D721Med (cell line): Measurements from ENCODE around the gene ZNF784.

ENCODE experiments used
- DNase-seq: peaks from one replicate; pipeline ENCODE4 v3.0.0; 2011; ENCODE audit warnings: low spot score; ENCODE audit not compliant: insufficient read length
- FAIRE-seq: peaks from 2 replicates; lab custom pipeline; 2011; peaks lifted over from hg19 to GRCh38; lab: Jason Lieb, UNC
- TF ChIP-seq, protein P1 (sequence below): IDR thresholded peaks from 2 replicates; pipeline ENCODE4 v1.5.1; 2012; ENCODE audit warnings: mild to moderate bottlenecking, control low read depth; ENCODE audit not compliant: insufficient read depth; ENCODE audit errors: missing control alignments

ZNF784 gene

DNA sequence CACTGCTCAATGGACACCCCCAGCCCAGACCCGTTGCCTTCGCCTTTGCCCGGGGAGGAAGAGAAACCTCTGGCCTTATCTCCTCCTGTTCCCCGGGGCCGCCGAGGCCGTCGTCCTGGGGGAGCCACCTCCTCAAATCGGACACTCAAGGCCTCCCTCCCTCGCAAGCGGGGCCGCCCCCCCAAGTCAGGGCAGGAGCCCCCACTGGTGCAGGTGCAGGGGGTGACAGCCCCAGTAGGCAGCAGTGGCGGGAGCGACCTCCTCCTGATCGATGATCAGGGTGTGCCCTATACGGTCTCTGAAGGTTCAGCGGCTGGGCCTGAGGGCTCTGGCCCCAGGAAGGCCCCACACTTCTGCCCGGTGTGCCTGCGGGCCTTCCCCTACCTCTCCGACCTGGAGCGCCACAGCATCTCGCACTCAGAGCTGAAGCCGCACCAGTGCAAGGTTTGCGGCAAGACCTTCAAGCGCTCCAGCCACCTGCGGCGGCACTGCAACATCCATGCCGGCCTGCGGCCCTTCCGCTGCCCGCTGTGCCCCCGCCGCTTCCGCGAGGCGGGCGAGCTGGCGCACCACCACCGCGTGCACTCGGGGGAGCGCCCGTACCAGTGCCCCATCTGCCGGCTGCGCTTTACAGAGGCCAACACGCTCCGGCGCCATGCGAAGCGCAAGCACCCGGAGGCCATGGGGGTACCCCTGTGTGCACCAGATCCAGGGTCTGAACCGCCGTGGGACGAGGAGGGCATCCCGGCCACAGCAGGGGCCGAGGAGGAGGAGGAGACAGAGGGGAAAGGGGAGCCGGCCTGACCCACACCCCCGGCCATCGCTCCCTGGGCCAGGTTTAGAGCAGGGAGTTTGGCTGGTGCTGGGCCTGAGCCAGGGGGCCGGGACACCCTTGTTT lies 22.0 kb downstream of the ZNF784 start:
- DNase-seq (no peak), FAIRE-seq (no peak)
- TF ChIP-seq, protein P1, sequence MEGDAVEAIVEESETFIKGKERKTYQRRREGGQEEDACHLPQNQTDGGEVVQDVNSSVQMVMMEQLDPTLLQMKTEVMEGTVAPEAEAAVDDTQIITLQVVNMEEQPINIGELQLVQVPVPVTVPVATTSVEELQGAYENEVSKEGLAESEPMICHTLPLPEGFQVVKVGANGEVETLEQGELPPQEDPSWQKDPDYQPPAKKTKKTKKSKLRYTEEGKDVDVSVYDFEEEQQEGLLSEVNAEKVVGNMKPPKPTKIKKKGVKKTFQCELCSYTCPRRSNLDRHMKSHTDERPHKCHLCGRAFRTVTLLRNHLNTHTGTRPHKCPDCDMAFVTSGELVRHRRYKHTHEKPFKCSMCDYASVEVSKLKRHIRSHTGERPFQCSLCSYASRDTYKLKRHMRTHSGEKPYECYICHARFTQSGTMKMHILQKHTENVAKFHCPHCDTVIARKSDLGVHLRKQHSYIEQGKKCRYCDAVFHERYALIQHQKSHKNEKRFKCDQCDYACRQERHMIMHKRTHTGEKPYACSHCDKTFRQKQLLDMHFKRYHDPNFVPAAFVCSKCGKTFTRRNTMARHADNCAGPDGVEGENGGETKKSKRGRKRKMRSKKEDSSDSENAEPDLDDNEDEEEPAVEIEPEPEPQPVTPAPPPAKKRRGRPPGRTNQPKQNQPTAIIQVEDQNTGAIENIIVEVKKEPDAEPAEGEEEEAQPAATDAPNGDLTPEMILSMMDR = no peak

DNA sequence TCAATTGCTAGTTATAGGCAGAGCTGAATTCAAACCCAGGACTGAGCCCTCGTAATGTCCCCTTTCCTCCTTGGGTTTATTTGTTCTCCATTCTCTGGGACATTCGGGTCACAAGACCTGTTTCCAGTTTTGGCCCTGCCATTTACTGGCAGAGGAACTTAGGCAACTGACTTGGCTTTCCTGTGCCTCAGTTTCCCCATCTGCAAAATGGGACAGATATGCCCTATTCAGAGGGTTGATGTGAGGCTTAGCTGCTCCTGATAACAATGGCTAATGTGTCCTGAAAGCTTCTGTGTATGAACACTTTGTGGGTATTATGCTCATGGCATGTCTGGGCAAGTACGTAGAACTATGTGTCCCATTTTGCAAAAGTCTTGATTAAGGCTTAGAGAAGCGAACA lies 23.3 kb downstream of the ZNF784 start:
- FAIRE-seq = no peak
- TF ChIP-seq, protein P1 = no peak
- no peak for DNase-seq

DNA sequence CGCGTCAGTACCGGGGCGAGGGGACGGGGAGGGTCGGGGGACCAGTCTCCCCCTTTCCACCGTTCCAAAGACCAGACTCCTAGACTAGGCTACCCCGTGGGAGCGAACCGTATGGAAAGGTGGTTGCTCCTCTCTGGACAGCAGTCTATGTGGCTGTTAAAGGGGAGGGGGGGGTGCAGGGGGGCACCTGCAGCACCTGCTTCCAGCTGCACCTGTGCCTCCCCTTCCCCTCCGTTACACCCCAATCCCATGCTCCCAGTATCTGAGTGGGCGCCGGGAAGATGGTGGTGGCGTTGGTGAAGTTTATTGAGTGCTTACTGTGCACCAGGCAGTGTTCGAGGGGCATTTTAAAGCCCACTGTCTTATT lies 23.7 kb downstream of the ZNF784 start:
- TF ChIP-seq, protein P1 = no peak
- FAIRE-seq (no peak), DNase-seq (no peak)

DNA sequence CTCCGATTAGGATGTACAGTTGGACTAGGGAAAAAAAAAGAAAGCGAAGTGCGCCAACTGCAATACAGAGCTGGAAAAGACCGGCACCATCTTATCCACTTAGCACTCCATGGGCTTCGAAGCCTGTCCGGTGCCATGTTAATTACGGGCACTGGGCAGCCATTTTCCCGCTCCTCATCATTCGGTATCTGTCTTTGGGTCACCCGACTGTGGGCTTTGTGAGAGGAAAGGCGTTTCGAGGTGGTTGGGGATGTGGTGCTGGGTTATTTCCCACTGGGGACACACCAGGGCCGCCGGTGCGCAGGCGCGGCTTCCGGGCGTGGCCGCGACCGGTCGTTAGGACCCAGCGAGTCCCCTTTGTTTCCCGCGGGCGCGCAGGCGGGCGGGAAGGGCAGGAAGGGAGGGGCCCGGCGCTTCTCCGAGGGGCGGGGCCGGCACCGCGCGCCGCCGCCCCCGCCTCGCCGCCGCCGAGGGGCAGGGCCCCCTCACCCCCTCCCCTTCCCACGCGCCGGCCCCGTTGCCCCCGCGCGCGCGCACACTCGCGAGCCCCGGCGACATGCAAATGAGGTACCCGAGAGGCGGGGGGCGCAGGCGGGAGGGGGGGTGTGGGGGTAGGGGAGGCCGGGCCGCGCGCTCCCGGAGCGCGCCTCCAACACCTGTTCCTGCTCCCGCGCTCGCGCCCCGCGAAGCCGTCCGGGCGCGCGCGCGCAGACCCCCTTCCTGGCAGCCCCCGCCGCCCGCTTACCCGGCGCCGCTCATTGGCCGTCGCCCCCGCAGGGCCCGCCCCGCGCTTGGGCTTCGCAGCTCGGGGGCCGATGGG lies 24.3 kb downstream of the ZNF784 start, which contains the start of gene ZNF524:
Gene ZNF524, plus strand, starts transcription at position 447 of the 820 bp plus-strand sequence. CDS start 1,825 bp downstream, outside the sequence.
- no peak for FAIRE-seq
- peak; percentile 82 for DNase-seq
- TF ChIP-seq, protein P1 = no peak

DNA sequence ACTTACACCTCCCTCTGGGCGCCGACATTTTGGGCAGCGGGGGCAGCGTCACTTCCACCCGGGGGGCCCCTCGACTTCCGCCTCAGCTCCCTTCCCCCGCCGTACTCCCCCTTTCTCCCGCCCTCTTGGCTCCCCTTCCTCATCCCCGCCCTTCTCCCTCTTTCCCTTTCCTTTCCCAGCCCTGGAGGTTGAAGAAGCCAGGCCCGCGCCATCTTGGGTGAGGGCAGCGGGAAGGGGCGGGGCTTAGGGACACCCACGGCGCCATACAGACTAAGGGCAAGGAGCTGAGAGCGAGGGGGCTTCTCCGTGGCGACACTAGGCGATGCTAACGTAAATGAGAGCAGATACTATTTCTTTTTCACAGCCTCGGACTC lies 24.9 kb downstream of the ZNF784 start, which contains the start of gene FIZ1:
Gene FIZ1, minus strand, starts transcription at position 50 of the 374 bp plus-strand sequence. CDS start 1,652 bp downstream, outside the sequence.
- DNase-seq = peak; percentile 62
- no peak for FAIRE-seq
- TF ChIP-seq, protein P1 = no peak

DNA sequence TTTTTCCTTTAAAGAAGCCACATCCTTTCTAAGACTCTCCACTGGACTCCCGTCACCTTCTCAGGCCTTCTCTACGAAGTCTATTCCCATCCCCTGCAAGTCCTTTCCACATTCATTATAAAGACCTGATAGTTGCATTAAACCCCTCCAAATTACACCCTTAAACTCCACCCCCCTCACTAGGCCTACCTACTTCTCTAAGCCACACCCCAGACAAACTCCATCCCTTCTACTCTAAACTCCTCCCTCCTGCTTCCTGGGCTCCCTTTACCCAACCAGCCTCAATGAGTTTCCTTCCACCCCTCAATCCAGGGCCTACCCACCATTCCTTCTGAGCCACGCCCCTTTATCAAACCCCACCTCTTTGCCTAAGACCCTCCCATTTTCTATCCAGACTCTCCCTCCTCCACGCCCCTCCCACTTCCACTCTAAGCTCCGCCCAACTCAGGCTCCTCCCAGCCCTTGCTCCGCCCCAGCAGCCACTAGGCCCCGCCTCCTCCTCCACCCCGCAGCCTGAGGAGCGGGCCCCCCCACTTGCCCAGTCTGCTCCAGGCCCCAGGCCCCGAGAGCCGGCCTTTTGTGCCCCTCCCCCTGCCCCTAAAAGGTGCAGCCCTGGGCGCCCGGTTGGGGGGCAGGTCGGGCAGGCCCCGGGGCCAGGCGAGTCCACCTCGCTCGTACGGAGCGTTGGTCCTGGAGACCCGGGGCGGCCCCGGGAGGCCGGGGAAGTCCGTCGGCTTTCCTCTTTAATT lies 25.5 kb downstream of the ZNF784 start:
- DNase-seq (no peak), FAIRE-seq (no peak)
- TF ChIP-seq, protein P1 = no peak
